IPS-20b (cell line): ENCODE results near the gene TRAF3.
"Not testable (repeated sequence)": the region's sequence is repeated elsewhere in the genome, so short reads cannot be mapped to it uniquely, and the experiment has no call there.

ENCODE experiments used
- H3K27ac ChIP-seq: one replicate; pipeline ENCODE4 v1.5.1; 2013; ENCODE audit warnings: low read length
- H3K27me3 ChIP-seq: 2 replicates; pipeline ENCODE4 v1.6.1; 2013; ENCODE audit warnings: mild to moderate bottlenecking, low read length, inconsistent platforms; ENCODE audit not compliant: insufficient read depth
- H3K36me3 ChIP-seq: 2 replicates; pipeline ENCODE4 v1.6.1; 2013; ENCODE audit warnings: low read depth, mild to moderate bottlenecking, inconsistent platforms, low read length, moderate library complexity; ENCODE audit not compliant: insufficient read depth
- H3K4me1 ChIP-seq: 2 replicates; pipeline ENCODE4 v1.6.1; 2013; ENCODE audit warnings: mild to moderate bottlenecking, control low read depth, inconsistent platforms, low read length, moderate library complexity; ENCODE audit not compliant: insufficient read depth
- H3K4me3 ChIP-seq: 2 replicates; pipeline ENCODE4 v1.5.1; 2013; ENCODE audit warnings: mild to moderate bottlenecking, low read length, inconsistent platforms
- H3K9ac ChIP-seq: 2 replicates; pipeline ENCODE4 v1.6.1; 2013; ENCODE audit warnings: low read depth, mild to moderate bottlenecking, inconsistent platforms, low read length, moderate library complexity
- H3K9me3 ChIP-seq: 2 replicates; pipeline ENCODE4 v1.6.1; 2013; ENCODE audit warnings: mild to moderate bottlenecking, low read depth, low read length, inconsistent platforms; ENCODE audit not compliant: insufficient read depth

The TRAF3 gene

DNA sequence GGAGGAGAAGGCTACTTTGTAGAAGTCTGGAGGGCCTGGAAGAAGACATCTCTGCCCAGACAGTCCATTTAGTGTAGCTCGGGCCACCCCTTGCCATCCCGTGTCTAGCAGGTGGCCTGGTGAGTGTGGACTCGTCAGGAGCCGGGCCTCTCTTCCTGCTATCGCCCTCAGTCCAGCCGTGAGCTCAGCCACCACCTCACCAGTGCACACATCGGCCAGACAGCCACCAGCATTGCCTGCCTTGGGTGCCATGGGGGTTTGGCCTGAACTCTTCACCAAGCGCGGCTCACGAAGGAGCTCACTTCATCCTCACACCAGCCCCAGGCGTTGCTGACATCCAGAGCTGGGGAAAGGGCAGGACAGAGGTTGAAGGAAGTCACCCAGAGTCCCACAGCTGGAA lies 19.6 kb upstream of the TRAF3 start:
- Histone ChIP-seq H3K4me3 (no peak overlapping the region), H3K27me3 (0 out of 2 replicates have a peak, but pooled peaks cover 4% of the 10 kb centered on the region), H3K9ac (no peak overlapping the region), H3K4me1 (peaks cover 10% of the 10 kb centered on the region), H3K9me3 (no peaks in the 10 kb centered on the region), H3K36me3 (no peaks in the 10 kb centered on the region), H3K27ac (no peak overlapping the region)

DNA sequence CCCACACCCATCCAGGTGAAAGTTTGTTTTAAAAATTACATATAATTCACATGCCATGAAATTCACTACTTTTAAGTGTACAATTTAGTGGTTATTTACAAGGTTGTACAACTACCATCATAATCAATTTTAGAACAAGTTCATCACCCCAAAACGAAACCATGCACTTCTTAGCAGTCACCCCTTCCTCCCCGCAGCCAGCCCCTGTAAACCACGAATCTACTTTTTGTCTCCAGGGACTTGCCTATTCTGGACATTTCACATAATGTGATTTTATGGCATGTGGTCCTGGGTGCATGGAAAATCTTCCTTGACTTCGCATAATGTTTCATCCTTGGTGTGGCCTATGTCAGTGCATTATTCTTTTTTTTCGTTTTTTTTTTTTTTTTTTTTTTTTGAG lies 19.2 kb upstream of the TRAF3 start:
- no peak overlapping the region for H3K4me3 ChIP-seq
- H3K36me3 ChIP-seq: no peaks in the 10 kb centered on the region
- H3K9me3 ChIP-seq: no peaks in the 10 kb centered on the region
- no peak overlapping the region for H3K9ac ChIP-seq
- H3K4me1 ChIP-seq: peaks cover 10% of the 10 kb centered on the region
- no peak overlapping the region for H3K27ac ChIP-seq
- H3K27me3 ChIP-seq: 0 out of 2 replicates have a peak, but pooled peaks cover 4% of the 10 kb centered on the region

DNA sequence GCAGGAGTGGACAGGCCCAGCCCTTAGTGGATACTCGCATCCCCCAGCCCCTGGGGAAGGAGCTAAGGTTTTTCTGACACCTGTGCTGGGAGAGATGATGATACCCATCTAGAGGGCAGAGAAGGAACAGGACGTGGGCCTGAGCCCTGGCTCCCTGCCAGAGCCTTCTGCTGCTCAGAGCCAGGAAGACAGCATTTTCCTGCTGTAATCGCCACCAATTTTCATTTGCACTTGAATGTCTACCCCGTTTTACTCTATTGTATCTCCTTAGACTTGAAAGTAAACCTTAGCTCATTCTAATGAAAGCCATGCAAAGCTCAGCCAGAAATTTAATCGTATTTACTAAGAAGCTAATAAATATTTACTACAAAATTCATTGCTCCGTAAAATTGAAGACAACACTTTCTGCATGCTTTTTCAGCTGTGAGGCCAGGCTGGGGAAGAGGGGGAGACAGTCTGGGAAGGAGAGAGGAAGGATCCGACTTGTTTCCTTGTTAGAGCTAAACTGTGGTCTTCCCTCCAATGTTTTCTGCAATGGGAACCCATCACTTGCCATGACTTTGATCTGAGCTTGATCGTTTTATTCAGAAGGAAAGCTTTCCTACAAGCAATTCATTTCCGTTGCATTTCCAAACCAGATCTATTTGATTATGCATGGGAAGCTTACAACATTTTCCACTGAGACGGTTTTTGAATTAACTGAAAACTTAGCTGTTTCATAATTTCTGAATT lies 17.6 kb upstream of the TRAF3 start:
- no peaks in the 10 kb centered on the region for H3K36me3 ChIP-seq
- H3K9ac ChIP-seq: no peak overlapping the region
- peaks cover 10% of the 10 kb centered on the region for H3K4me1 ChIP-seq
- H3K4me3 ChIP-seq: no peak overlapping the region; the same call in 1 of the 2 replicates
- 0 out of 2 replicates have a peak, but pooled peaks cover 4% of the 10 kb centered on the region for H3K27me3 ChIP-seq
- H3K27ac ChIP-seq: no peak overlapping the region
- no peaks in the 10 kb centered on the region for H3K9me3 ChIP-seq

DNA sequence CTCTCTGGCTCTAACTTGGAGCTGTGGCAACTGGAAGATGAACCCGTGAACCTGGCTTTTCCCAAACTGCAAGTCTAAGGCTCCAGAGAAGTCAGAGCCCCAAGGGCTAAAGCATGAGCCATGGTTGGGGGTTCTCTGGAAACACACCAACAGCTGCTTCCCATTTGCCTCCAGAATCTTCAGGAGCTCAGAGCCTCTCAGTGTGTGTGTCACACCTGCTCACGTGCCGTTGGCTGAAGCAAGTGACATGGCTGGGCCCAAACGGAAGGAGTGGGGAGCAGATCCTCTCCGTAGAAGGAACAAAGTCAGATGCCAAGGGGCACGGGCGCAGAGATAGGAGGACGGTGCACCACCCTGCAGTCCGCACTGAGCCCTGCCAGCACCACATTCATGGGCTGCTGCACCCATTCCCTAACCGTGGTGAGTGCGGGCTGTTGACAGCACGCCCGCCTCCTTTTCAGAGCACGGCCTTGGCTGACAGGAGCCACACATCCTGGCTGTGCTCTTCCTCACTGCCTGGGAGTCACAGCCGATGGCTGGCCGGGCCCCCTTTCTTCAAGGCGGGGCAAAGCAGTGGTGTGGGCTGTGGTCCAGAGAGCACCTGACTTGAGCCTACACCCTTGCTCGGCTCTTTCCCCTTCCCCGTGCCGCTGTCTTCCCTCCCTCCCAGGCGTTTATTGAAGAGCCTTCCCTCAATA lies 16.6 kb upstream of the TRAF3 start:
- H3K36me3 ChIP-seq: no peaks in the 10 kb centered on the region
- H3K9ac ChIP-seq: no peak overlapping the region
- H3K27ac ChIP-seq: no peak overlapping the region
- H3K4me3 ChIP-seq: peak overlapping the region; percentile 30; the same call in 1 of the 2 replicates
- H3K4me1 ChIP-seq: peaks cover 10% of the 10 kb centered on the region
- 0 out of 2 replicates have a peak, but pooled peaks cover 4% of the 10 kb centered on the region for H3K27me3 ChIP-seq
- H3K9me3 ChIP-seq: no peaks in the 10 kb centered on the region

DNA sequence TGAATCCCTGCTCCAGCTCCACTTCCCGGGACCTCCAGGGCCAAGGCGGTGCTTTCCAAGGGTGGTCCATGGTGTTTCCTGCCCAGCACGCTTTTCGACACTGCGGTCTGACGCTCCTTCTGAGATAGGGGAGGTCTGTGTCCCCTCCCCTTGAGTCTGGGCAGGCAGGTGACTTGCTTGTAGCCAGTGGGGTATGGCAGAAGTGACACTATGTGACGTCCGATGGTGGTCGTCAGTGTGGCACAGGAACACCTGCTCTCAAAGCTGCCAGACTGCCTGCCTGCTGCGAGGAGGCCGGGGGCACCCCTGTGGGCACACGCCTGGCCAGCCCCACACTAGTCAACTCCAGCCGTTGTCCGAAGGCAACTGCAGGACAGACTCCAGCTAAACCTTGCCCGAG lies 16.0 kb upstream of the TRAF3 start:
- H3K4me1 ChIP-seq: peaks cover 10% of the 10 kb centered on the region

DNA sequence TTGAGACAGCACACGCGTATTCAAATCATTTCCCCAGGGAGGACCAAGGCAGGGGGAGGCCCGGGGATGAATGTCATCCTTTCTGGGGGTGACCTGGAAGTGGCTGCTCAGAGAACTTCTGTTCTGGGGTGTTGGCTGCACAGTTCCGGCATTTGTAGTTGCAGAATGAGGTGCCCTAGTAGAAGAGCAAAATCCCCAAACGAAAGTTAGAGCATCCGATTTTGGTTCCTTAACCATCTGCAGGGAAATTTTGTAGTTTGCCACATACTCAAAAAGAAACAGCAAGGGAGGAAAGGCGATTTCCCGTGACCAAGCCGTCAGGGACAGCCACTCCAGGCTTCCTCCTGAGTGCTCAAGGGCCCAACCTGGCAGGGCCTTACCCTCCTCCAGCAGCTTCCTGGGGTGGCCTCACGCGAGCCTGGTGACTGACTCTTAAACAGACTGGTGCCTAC lies 13.0 kb upstream of the TRAF3 start:
- Histone ChIP-seq H3K27ac (no peak overlapping the region), H3K9me3 (no peaks in the 10 kb centered on the region), H3K27me3 (0 out of 2 replicates have a peak, but pooled peaks cover 4% of the 10 kb centered on the region), H3K36me3 (no peaks in the 10 kb centered on the region), H3K4me3 (no peak overlapping the region), H3K4me1 (peaks cover 8% of the 10 kb centered on the region), H3K9ac (no peak overlapping the region)

More for the DNA sequence above, 16.0 kb upstream of the TRAF3 start:
- 0 out of 2 replicates have a peak, but pooled peaks cover 4% of the 10 kb centered on the region for H3K27me3 ChIP-seq
- no peak overlapping the region for H3K9ac ChIP-seq
- no peaks in the 10 kb centered on the region for H3K9me3 ChIP-seq
- peak overlapping the region; percentile 30; the same call in 1 of the 2 replicates for H3K4me3 ChIP-seq
- H3K27ac ChIP-seq: no peak overlapping the region
- no peaks in the 10 kb centered on the region for H3K36me3 ChIP-seq

DNA sequence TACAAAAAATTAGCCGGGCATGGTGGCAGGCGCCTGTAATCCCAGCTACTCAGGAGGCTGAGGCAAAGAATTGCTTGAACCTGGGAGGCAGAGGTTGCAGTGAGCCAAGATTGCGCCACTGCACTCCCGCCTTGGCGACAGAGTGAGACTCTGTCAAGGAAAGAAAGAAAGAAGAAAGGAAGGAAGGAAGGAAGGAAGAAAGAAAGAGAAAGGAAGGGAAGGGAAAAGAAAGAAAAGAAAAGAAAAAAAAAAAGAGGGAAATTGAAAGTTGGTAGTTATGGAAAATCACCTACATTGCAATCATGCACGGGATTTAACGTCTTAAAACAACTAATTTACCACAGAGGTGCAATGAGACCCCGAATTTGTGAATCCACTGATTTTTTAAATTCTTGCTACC lies 11.5 kb upstream of the TRAF3 start:
- H3K4me3 ChIP-seq: not testable (repeated sequence)

DNA sequence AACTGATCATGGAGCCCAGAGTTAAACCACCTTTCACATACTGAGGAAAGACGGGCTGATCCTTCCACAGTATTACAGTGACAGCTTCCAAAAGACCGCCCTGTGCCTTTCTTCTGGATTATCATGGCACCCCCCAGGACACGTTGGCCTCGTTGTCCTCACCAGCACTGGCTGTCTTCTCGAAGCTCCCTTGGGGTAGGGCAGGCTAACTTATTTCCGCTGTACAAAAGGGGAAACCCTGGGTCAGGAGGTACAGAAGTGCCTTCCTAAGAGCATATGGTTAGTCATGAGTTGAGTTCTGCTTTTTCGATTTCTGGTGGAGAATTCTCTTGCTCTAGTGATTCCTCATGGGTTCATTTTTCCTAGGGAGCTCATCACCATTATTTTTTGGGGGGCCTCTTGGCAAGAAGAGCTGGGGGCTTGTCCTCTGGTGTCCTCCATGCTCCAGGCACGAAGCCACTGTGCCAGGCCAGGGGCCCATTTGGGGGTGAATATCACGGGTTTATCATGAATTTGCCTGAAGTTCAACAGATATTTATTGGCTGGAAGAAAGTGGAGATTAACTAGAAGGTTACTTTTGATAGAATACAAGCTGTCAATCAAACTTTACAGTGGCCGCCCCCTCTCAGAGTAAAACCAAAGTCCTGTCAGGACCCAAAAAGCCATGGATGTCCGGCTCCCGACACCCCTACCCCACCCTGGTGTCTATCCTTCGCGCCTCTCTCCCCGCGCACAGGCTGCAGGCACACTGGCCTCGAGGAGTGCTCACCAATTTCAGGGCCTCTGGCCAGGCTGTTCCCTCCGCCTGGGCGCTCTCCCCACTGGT lies 8.8 kb upstream of the TRAF3 start:
- no peaks in the 10 kb centered on the region for H3K4me1 ChIP-seq
- no peaks in the 10 kb centered on the region for H3K36me3 ChIP-seq
- no peak overlapping the region for H3K4me3 ChIP-seq
- no peaks in the 10 kb centered on the region for H3K27me3 ChIP-seq
- H3K9ac ChIP-seq: no peak overlapping the region
- H3K9me3 ChIP-seq: no peaks in the 10 kb centered on the region
- H3K27ac ChIP-seq: no peak overlapping the region

More for the DNA sequence above, 11.5 kb upstream of the TRAF3 start:
- H3K9ac ChIP-seq, H3K27me3 ChIP-seq, H3K4me1 ChIP-seq, H3K9me3 ChIP-seq, H3K36me3 ChIP-seq, H3K27ac ChIP-seq: not testable (repeated sequence)

DNA sequence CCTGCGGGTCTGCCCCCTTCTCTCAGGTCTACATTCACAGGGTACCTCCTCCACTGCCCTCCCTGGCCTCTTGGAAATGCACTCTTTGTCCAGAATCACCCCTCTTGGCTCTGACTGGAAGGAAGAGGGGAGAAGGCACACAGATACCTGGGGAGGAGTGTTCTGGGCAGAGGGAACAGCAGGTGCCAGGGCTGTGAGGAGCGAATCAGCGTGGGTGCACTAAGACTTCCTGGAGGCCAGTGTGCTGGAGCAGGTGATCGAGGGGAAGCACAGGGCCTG lies 8.3 kb upstream of the TRAF3 start:
- Histone ChIP-seq H3K4me1 (no peaks in the 10 kb centered on the region), H3K9me3 (no peaks in the 10 kb centered on the region), H3K4me3 (no peak overlapping the region), H3K27ac (no peak overlapping the region), H3K9ac (no peak overlapping the region), H3K27me3 (no peaks in the 10 kb centered on the region), H3K36me3 (no peaks in the 10 kb centered on the region)

DNA sequence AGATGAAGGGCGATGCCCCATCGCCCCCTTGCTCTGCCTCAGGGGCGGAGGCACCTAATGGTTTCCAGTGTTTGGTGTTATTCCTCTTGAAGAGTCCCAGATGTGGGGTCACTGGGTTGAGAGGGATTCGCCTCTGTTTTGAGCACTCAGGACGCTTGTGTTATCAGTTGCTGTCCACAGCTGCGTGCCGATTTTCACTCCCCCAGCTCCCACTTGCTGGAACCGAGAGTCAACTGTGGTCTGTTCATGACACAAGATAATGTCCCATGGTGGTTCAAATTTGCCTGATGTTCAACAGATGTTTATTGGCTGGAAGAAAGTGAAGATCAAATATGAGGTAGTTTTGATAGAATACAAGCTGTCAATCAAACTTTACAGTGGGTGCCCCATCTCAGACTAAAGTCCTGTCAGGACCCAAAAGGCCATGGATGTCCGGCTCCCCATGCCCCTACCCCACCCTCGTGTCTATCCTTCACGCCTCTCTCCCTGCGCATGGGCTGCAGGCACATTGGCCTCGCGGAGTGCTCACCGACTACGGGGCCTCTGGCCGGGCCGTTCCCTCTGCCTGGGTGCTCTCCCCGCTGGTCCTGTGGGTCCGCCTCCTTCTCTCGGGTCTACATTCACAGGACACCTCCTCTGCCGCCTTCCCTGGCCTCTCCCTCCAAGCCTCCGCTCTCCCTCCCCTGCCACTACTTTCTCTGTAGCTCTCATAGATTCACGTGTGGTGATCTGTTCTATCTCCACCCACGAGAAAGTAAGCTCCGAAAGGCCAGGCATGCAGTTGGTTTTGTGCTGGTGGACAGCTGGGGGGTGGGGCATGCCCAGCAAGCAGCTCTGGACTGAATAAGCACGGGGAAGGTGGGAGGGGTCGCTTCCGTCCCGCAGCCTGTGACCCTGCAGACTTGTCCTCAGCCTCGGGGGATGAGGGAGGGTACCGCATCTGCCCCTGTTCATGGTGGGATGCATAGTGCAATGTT lies 6.8 kb upstream of the TRAF3 start:
- no peak overlapping the region for H3K27ac ChIP-seq

DNA sequence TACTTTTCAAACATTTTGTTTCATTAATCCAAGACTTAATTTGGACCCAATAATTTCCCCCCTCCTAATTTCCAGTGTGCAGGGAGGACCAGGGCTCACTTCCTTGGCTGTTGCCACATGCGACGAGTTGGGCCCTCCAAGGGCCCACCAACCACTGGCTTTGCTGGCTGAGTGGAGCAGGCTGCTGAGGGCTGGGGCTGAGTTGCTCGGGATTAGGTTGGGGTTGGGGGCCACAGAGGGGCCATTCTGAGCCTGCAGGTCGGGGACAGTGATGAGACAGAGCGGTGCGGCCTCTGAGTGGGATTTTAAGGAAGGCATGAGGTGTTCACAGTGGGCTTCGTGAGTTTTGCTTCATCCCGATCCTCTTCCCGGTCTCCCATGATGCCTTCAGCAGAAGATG lies 6.1 kb upstream of the TRAF3 start:
- Histone ChIP-seq H3K36me3 (no peaks in the 10 kb centered on the region), H3K27me3 (no peaks in the 10 kb centered on the region), H3K4me1 (peaks cover 4% of the 10 kb centered on the region; the same call in 1 of the 2 replicates), H3K27ac (no peak overlapping the region), H3K4me3 (no peak overlapping the region), H3K9me3 (no peaks in the 10 kb centered on the region), H3K9ac (no peak overlapping the region)

More for the DNA sequence above, 6.8 kb upstream of the TRAF3 start:
- H3K4me3 ChIP-seq: no peak overlapping the region
- no peaks in the 10 kb centered on the region for H3K9me3 ChIP-seq
- H3K27me3 ChIP-seq: no peaks in the 10 kb centered on the region
- peaks cover 4% of the 10 kb centered on the region; the same call in 1 of the 2 replicates for H3K4me1 ChIP-seq
- H3K9ac ChIP-seq: no peak overlapping the region
- H3K36me3 ChIP-seq: no peaks in the 10 kb centered on the region
